SK-N-SH treated with all-trans-retinoic acid at 6 μM for 48 hours (cell line): Measurements from ENCODE around the gene RAET1L.

ENCODE experiments used
- ATAC-seq: fragments of 200-7000 bp; cut with Tn5 transposase; 3 replicates; pipeline ENCODE4 v1.9.1; 2020; ENCODE audit warnings: mild to moderate bottlenecking, moderate library complexity
- ARNTL ChIP-seq: fragments of 450-650 bp; formaldehyde crosslinking; IDR thresholded peaks from 2 replicates; pipeline ENCODE4 v1.5.0; 2020; ENCODE audit warnings: low read depth, mild to moderate bottlenecking, moderate library complexity, borderline replicate concordance
- BACH2 ChIP-seq: fragments of 250-450 bp; sonication (Bioruptor Pico); IDR thresholded peaks from 2 replicates; pipeline ENCODE4 v1.9.0; 2021; ENCODE audit warnings: mild to moderate bottlenecking, borderline replicate concordance
- CSDC2 ChIP-seq: fragments of 250-450 bp; sonication (Bioruptor Pico); IDR thresholded peaks from 2 replicates; pipeline ENCODE4 v1.5.0; 2020; ENCODE audit warnings: mild to moderate bottlenecking, moderate library complexity
- ESRRG ChIP-seq: fragments of 250-450 bp; sonication (Bioruptor Pico); IDR thresholded peaks from 2 replicates; pipeline ENCODE4 v1.6.1; 2021; ENCODE audit warnings: mild to moderate bottlenecking
- GLIS3 ChIP-seq: fragments of 250-450 bp; sonication (Bioruptor Pico); IDR thresholded peaks from 2 replicates; pipeline ENCODE4 v1.5.0; 2020; ENCODE audit warnings: mild to moderate bottlenecking, moderate library complexity
- ISL1 ChIP-seq: fragments of 250-450 bp; sonication (Bioruptor Pico); IDR thresholded peaks from 2 replicates; pipeline ENCODE4 v2.1.2; 2022; ENCODE audit warnings: mild to moderate bottlenecking, moderate library complexity
- OSR1 ChIP-seq: fragments of 250-450 bp; sonication (Bioruptor Pico); IDR thresholded peaks from 2 replicates; pipeline ENCODE4 v1.8.0; 2022; ENCODE audit warnings: moderate library complexity, mild to moderate bottlenecking, inconsistent platforms
- PPARA ChIP-seq: fragments of 250-450 bp; sonication (Bioruptor Pico); IDR thresholded peaks from 2 replicates; pipeline ENCODE4 v1.5.0; 2020; ENCODE audit warnings: mild to moderate bottlenecking, borderline replicate concordance
- RARB ChIP-seq: fragments of 250-450 bp; sonication (Bioruptor Pico); IDR thresholded peaks from 2 replicates; pipeline ENCODE4 v1.8.0; 2021; ENCODE audit warnings: mild to moderate bottlenecking, moderate library complexity
- SNAI2 ChIP-seq: fragments of 250-450 bp; sonication (Bioruptor Pico); IDR thresholded peaks from 2 replicates; pipeline ENCODE4 v1.5.0; 2020; ENCODE audit warnings: mild to moderate bottlenecking, moderate library complexity
- ZFP3 ChIP-seq: fragments of 250-450 bp; sonication (Bioruptor Pico); IDR thresholded peaks from 2 replicates; pipeline ENCODE4 v1.5.0; 2020; ENCODE audit warnings: mild to moderate bottlenecking, moderate library complexity
- ZFP30 ChIP-seq: fragments of 450-650 bp; formaldehyde crosslinking; IDR thresholded peaks from 2 replicates; pipeline ENCODE4 v1.5.0; 2022; ENCODE audit warnings: mild to moderate bottlenecking, moderate library complexity
- ZNF565 ChIP-seq: fragments of 450-650 bp; formaldehyde crosslinking; conservative IDR thresholded peaks from 2 replicates; pipeline ENCODE4 v1.5.0; 2020; ENCODE audit warnings: low read depth, mild to moderate bottlenecking, moderate library complexity
- ZNF70 ChIP-seq: fragments of 450-650 bp; formaldehyde crosslinking; IDR thresholded peaks from 2 replicates; pipeline ENCODE4 v1.5.0; 2020; ENCODE audit warnings: mild to moderate bottlenecking, moderate library complexity
- ZNF8 ChIP-seq: fragments of 450-650 bp; formaldehyde crosslinking; IDR thresholded peaks from 2 replicates; pipeline ENCODE4 v1.5.0; 2020; ENCODE audit warnings: mild to moderate bottlenecking, moderate library complexity
- TF ChIP-seq, protein P1 (sequence below): fragments of 250-450 bp; sonication (Bioruptor Pico); IDR thresholded peaks from 2 replicates; pipeline ENCODE4 v1.5.1; 2021; ENCODE audit warnings: mild to moderate bottlenecking, moderate library complexity
- TF ChIP-seq, protein P2 (sequence below): fragments of 250-450 bp; sonication (Bioruptor Pico); IDR thresholded peaks from 2 replicates; pipeline ENCODE4 v1.5.0; 2020; ENCODE audit warnings: mild to moderate bottlenecking, moderate library complexity
- TF ChIP-seq, protein P3 (sequence below): fragments of 250-450 bp; sonication (Bioruptor Pico); IDR thresholded peaks from 2 replicates; pipeline ENCODE4 v1.5.1; 2020; ENCODE audit warnings: low read depth, mild to moderate bottlenecking, moderate library complexity
- TF ChIP-seq, protein P4 (sequence below): fragments of 250-450 bp; sonication (Bioruptor Pico); IDR thresholded peaks from 2 replicates; pipeline ENCODE4 v1.8.0; 2020; ENCODE audit warnings: mild to moderate bottlenecking, moderate library complexity, borderline replicate concordance
- TF ChIP-seq, protein P5 (sequence below): fragments of 250-450 bp; sonication (Bioruptor Pico); IDR thresholded peaks from 2 replicates; pipeline ENCODE4 v1.8.0; 2021; ENCODE audit warnings: low read depth, mild to moderate bottlenecking, moderate library complexity, borderline replicate concordance

Gene RAET1L

DNA sequence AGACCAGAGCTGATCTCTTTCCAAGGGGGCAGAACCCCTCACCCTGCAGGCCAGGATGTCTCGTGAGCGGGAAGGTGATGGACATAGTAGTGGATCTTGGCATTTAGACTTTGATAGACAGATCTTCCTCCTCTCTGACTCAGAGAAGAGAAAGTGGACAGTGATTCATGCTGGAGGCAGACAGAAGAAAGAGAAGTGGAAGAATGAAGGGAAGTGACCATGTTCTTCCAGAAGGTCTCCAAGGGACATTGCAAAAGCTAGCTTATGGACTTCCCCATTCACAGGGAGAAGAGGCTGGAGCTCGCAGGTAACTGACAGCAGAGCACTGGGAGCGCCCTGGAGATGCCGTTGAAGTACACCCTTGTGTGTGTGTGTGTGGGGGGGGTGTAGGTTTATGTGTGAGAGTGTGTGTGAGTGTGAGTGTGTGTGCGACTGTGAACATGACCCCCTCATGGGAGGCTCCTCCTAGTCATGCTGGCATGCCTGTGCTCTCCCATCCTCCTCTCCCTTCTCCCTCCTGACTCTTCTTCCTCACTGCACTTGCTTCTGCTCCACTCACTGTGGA lies 8.0 kb upstream of the RAET1L start:
- no peak for ATAC-seq

DNA sequence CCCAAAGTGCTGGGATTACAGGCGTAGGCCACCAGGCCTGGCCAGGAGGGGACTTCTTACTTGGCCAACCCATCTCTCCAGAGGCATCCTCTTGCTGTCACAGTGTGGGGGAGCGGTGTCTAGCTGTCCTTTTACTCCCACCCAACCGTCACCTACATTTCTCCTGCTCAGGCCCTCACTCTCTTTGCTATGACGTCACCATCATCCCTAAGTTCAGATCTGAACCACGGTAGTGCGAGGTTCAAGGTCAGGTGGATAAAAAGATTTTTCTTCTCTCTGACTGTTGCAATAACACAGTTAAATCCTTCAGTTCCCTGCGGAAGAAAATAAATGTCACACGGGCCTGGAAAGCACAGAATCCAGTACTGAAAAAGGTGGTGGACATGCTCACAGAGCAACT lies 7.3 kb upstream of the RAET1L start:
- TF ChIP-seq, protein P1, sequence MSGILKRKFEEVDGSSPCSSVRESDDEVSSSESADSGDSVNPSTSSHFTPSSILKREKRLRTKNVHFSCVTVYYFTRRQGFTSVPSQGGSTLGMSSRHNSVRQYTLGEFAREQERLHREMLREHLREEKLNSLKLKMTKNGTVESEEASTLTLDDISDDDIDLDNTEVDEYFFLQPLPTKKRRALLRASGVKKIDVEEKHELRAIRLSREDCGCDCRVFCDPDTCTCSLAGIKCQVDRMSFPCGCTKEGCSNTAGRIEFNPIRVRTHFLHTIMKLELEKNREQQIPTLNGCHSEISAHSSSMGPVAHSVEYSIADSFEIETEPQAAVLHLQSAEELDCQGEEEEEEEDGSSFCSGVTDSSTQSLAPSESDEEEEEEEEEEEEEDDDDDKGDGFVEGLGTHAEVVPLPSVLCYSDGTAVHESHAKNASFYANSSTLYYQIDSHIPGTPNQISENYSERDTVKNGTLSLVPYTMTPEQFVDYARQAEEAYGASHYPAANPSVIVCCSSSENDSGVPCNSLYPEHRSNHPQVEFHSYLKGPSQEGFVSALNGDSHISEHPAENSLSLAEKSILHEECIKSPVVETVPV (CRISPR knock-in tag) = no peak
- TF ChIP-seq, protein P2, sequence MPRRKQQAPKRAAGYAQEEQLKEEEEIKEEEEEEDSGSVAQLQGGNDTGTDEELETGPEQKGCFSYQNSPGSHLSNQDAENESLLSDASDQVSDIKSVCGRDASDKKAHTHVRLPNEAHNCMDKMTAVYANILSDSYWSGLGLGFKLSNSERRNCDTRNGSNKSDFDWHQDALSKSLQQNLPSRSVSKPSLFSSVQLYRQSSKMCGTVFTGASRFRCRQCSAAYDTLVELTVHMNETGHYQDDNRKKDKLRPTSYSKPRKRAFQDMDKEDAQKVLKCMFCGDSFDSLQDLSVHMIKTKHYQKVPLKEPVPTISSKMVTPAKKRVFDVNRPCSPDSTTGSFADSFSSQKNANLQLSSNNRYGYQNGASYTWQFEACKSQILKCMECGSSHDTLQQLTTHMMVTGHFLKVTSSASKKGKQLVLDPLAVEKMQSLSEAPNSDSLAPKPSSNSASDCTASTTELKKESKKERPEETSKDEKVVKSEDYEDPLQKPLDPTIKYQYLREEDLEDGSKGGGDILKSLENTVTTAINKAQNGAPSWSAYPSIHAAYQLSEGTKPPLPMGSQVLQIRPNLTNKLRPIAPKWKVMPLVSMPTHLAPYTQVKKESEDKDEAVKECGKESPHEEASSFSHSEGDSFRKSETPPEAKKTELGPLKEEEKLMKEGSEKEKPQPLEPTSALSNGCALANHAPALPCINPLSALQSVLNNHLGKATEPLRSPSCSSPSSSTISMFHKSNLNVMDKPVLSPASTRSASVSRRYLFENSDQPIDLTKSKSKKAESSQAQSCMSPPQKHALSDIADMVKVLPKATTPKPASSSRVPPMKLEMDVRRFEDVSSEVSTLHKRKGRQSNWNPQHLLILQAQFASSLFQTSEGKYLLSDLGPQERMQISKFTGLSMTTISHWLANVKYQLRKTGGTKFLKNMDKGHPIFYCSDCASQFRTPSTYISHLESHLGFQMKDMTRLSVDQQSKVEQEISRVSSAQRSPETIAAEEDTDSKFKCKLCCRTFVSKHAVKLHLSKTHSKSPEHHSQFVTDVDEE = no peak
- TF ChIP-seq ZNF565 (CRISPR knock-in tag) = no peak
- TF ChIP-seq, protein P3, sequence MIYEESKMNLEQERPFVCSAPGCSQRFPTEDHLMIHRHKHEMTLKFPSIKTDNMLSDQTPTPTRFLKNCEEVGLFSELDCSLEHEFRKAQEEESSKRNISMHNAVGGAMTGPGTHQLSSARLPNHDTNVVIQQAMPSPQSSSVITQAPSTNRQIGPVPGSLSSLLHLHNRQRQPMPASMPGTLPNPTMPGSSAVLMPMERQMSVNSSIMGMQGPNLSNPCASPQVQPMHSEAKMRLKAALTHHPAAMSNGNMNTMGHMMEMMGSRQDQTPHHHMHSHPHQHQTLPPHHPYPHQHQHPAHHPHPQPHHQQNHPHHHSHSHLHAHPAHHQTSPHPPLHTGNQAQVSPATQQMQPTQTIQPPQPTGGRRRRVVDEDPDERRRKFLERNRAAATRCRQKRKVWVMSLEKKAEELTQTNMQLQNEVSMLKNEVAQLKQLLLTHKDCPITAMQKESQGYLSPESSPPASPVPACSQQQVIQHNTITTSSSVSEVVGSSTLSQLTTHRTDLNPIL (CRISPR knock-in tag) = no peak
- TF ChIP-seq, protein P4, sequence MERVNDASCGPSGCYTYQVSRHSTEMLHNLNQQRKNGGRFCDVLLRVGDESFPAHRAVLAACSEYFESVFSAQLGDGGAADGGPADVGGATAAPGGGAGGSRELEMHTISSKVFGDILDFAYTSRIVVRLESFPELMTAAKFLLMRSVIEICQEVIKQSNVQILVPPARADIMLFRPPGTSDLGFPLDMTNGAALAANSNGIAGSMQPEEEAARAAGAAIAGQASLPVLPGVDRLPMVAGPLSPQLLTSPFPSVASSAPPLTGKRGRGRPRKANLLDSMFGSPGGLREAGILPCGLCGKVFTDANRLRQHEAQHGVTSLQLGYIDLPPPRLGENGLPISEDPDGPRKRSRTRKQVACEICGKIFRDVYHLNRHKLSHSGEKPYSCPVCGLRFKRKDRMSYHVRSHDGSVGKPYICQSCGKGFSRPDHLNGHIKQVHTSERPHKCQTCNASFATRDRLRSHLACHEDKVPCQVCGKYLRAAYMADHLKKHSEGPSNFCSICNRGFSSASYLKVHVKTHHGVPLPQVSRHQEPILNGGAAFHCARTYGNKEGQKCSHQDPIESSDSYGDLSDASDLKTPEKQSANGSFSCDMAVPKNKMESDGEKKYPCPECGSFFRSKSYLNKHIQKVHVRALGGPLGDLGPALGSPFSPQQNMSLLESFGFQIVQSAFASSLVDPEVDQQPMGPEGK (CRISPR knock-in tag) = no peak
- no peak for TF ChIP-seq RARB (CRISPR knock-in tag)
- TF ChIP-seq ISL1 (CRISPR knock-in tag) = no peak
- ATAC-seq = no peak

More for the DNA sequence above, 8.0 kb upstream of the RAET1L start:
- TF ChIP-seq ZFP30 (CRISPR knock-in tag) = no peak
- TF ChIP-seq ARNTL = no peak
- TF ChIP-seq, protein P3 (CRISPR knock-in tag) = no peak
- TF ChIP-seq ZNF565 (CRISPR knock-in tag) = no peak
- TF ChIP-seq CSDC2 (CRISPR knock-in tag) = no peak
- no peak for TF ChIP-seq OSR1 (CRISPR knock-in tag)
- no peak for TF ChIP-seq BACH2 (CRISPR knock-in tag)
- no peak for TF ChIP-seq RARB (CRISPR knock-in tag)
- no peak for TF ChIP-seq ZNF70 (CRISPR knock-in tag)
- TF ChIP-seq ESRRG (CRISPR knock-in tag) = no peak
- TF ChIP-seq PPARA (CRISPR knock-in tag) = no peak
- no peak for TF ChIP-seq ZNF8 (CRISPR knock-in tag)
- TF ChIP-seq GLIS3 = no peak
- TF ChIP-seq, protein P5, sequence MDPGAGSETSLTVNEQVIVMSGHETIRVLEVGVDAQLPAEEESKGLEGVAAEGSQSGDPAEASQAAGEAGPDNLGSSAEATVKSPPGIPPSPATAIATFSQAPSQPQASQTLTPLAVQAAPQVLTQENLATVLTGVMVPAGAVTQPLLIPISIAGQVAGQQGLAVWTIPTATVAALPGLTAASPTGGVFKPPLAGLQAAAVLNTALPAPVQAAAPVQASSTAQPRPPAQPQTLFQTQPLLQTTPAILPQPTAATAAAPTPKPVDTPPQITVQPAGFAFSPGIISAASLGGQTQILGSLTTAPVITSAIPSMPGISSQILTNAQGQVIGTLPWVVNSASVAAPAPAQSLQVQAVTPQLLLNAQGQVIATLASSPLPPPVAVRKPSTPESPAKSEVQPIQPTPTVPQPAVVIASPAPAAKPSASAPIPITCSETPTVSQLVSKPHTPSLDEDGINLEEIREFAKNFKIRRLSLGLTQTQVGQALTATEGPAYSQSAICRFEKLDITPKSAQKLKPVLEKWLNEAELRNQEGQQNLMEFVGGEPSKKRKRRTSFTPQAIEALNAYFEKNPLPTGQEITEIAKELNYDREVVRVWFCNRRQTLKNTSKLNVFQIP (CRISPR knock-in tag) = no peak
- TF ChIP-seq ZFP3 (CRISPR knock-in tag) = no peak
- TF ChIP-seq, protein P1 (CRISPR knock-in tag) = no peak
- TF ChIP-seq, protein P2 = no peak
- TF ChIP-seq SNAI2 (CRISPR knock-in tag) = no peak
